OCI-LY7 (cell line): ENCODE results near the gene PVALEF. TPM values are rescaled to one million over a fixed set of nuclear protein-coding genes. Genes with fewer than 3 reads are reported as not detected.

Experiments used
- BruUV-seq: library from RNA; stranded (reverse); fragments of 400-500 nt; replicated peaks from 2 replicates; lab custom pipeline; 2021; lab: Mats Ljungman, UMichigan
- CTCF ChIA-PET: fragments of 300-600 bp; sonication (Branson Sonifier 250); formaldehyde crosslinking; loops from one replicate; lab custom pipeline; 2022; ENCODE audit warnings: antibody characterized with exemption; ENCODE audit not compliant: unreplicated experiment; lab: Charles Lee
- POLR2A ChIA-PET: fragments of 300-600 bp; sonication (Branson Sonifier 250); formaldehyde crosslinking; loops from one replicate; lab custom pipeline; 2022; ENCODE audit warnings: antibody characterized with exemption; lab: Charles Lee
- DNase-seq: peaks from one replicate; pipeline ENCODE4 v3.0.0-alpha.2; 2015; ENCODE audit warnings: low spot score
- H2AFZ ChIP-seq: fragments of 200-600 bp; sonication (generic), shearing (Covaris generic); 2 replicates; pipeline ENCODE4 v1.6.1; 2014; ENCODE audit warnings: mild to moderate bottlenecking, antibody characterized with exemption, low read length, moderate library complexity
- H3K27ac ChIP-seq: fragments of 200-600 bp; sonication (generic); 2 replicates; pipeline ENCODE4 v1.5.1; 2014; ENCODE audit warnings: mixed run types, low read depth, mild to moderate bottlenecking, moderate library complexity, low read length, inconsistent platforms; ENCODE audit not compliant: poor library complexity, severe bottlenecking
- H3K36me3 ChIP-seq: fragments of 200-600 bp; sonication (generic); 2 replicates; pipeline ENCODE4 v1.6.1; 2014; ENCODE audit warnings: mild to moderate bottlenecking, antibody characterized with exemption, low read length, moderate library complexity, mixed read lengths; ENCODE audit not compliant: insufficient read depth
- H3K4me1 ChIP-seq: fragments of 200-600 bp; sonication (generic); 2 replicates; pipeline ENCODE4 v1.5.1; 2014; ENCODE audit warnings: mild to moderate bottlenecking, low read length; ENCODE audit not compliant: insufficient read depth, poor library complexity, severe bottlenecking
- H3K4me2 ChIP-seq: fragments of 200-600 bp; sonication (generic); 2 replicates; pipeline ENCODE4 v1.6.1; 2014; ENCODE audit warnings: mild to moderate bottlenecking, low read length
- H3K4me3 ChIP-seq: fragments of 200-600 bp; sonication (generic); 2 replicates; pipeline ENCODE4 v1.5.1; 2014; ENCODE audit warnings: mild to moderate bottlenecking, low read depth, low read length; ENCODE audit not compliant: poor library complexity, severe bottlenecking
- H3K79me2 ChIP-seq: fragments of 200-600 bp; sonication (generic); 2 replicates; pipeline ENCODE4 v1.6.1; 2016; ENCODE audit warnings: low read depth, mild to moderate bottlenecking, low read length, moderate library complexity, mixed read lengths; ENCODE audit not compliant: insufficient read depth
- H3K9me2 ChIP-seq: fragments of 200-600 bp; sonication (generic); 2 replicates; pipeline ENCODE4 v1.6.1; 2016; ENCODE audit warnings: mild to moderate bottlenecking, low read length, mixed read lengths; ENCODE audit not compliant: insufficient read depth
- H3K9me3 ChIP-seq: fragments of 200-600 bp; sonication (generic); 2 replicates; pipeline ENCODE4 v1.6.1; 2014; ENCODE audit warnings: mild to moderate bottlenecking, mixed run types, low read length, mixed read lengths
- H4K20me1 ChIP-seq: fragments of 200-600 bp; sonication (generic); 2 replicates; pipeline ENCODE4 v1.6.1; 2014; ENCODE audit warnings: mild to moderate bottlenecking, antibody characterized with exemption, low read length, moderate library complexity, mixed read lengths; ENCODE audit not compliant: insufficient read depth
- CTCF ChIP-seq: fragments of 200-600 bp; sonication (generic); conservative IDR thresholded peaks from 2 replicates; pipeline ENCODE4 v1.5.1; 2014; ENCODE audit warnings: mild to moderate bottlenecking, antibody characterized with exemption, low read length, moderate library complexity, mixed read lengths
- EZH2phosphoT487 ChIP-seq: fragments of 200-600 bp; sonication (generic); IDR thresholded peaks from 2 replicates; pipeline ENCODE4 v1.6.1; 2018; ENCODE audit warnings: low read depth, borderline replicate concordance, mild to moderate bottlenecking, mixed run types, antibody characterized with exemption, low read length, moderate library complexity, mixed read lengths
- intact Hi-C: fragments of 100-400 bp; cut with micrococcal nuclease; formaldehyde crosslinking; loops from one replicate; pipeline ENCODE4 v1.10.0; 2022; ENCODE audit not compliant: unreplicated experiment
- microRNA-seq: library from miRNA; unstranded; fragments of <30 nt; microRNA quantifications from one replicate; pipeline ENCODE4 v1.2.0, GENCODE V29; 2022; ENCODE audit warnings: borderline replicate concordance
- small RNA-seq: library from RNA; depleted of rRNA; stranded (forward); fragments of <200 nt; gene quantifications from one replicate; pipeline ENCODE3, GENCODE V24; 2014
- total RNA-seq, 2 experiments: library from RNA; depleted of rRNA in 1 of 2; stranded (reverse); fragments of >200 nt in 1 of 2; shearing (Covaris generic) in 1 of 2; gene quantifications; 2 replicates each; pipeline ENCODE4 v1.2.3, GENCODE V29; 2014 to 2022

The PVALEF gene
- total RNA-seq, 2 experiments from 2014 or later: not detected

DNA sequence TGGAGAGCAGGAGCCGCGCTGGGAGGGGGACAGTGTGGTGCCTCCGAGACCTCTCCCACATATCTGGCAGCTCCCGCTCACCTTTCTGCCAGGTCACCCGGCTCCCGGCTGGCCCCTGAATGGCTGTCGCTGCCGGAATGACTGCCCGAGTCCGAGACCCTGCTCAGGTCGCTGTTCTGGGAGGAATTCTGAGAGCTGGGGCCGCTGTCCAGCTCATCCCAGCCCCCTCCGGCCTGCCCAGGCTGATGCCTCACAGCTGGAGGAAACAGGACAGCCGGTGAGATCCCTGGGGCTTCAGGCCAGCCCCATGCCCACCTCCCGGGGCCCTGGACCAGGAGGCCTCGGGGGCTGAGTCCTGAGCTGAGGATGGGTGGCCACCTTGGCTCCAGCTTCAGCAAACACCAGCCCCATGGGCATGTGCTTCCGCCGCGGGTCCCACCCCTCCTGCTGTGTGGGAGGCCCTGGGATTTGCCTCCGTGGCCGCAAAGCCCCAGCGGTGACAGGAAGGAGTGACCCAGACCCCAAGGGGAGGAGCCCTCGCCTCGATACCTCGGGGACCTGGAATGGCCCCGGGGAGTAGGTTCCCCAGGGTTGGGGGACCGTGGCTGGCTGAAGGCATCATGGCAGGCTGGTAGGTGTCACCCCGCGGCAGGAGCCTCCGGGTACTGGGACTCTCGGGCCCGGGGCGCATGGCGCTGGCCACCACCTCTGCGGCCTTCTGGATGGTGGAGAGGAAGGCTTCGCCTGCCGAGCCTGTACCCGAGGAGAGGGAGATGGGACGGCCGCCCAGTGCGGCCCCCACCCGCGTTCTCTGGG, 66.7 kb downstream of the PVALEF start:
- POLR2A ChIA-PET: no interaction called here
- no peaks in the 10 kb centered on the region for H3K9me2 ChIP-seq
- H3K36me3 ChIP-seq: peaks cover 23% of the 10 kb centered on the region
- H3K4me3 ChIP-seq: no peak overlapping the region
- H4K20me1 ChIP-seq: no peaks in the 10 kb centered on the region
- H3K4me2 ChIP-seq: no peak overlapping the region
- intact Hi-C loops: no loop called here
- no peaks in the 10 kb centered on the region for H3K79me2 ChIP-seq
- TF ChIP-seq EZH2phosphoT487 (no peak), CTCF (no peak)
- no peak overlapping the region for H3K27ac ChIP-seq
- DNase-seq: no peak
- H3K9me3 ChIP-seq: no peaks in the 10 kb centered on the region
- H2AFZ ChIP-seq: no peak overlapping the region
- CTCF ChIA-PET: no interaction called here
- BruUV-seq: no TSS peak
- peaks cover 17% of the 10 kb centered on the region for H3K4me1 ChIP-seq

Small RNA genes lying within 50 kb of the gene (microRNA-seq; reads per million reads assigned to microRNA genes)
- gene MIR1250 (not detected), gene MIR3065 (not detected), gene MIR338 (not detected), gene MIR657 (not detected)

Small RNA genes lying within 50 kb of the gene (small RNA-seq; reads per million reads assigned to genes)
- gene MIR1250 (not detected), gene MIR3065 (not detected), gene MIR657 (not detected)

Other genes with a start within 250 kb of the PVALEF start
- gene CHMP6, start 173.7 kb upstream of the PVALEF start, total RNA-seq (2014; rRNA removed; shearing (Covaris generic)): 7.9 and 10.8 TPM in 2 replicates
- 23.6 and 23.8 TPM in 2 replicates for gene CHMP6, start 173.7 kb upstream of the PVALEF start, total RNA-seq (2022)
- 1.3 and 2.1 TPM in 2 replicates for gene BAIAP2, start 130.4 kb upstream of the PVALEF start, total RNA-seq (2014; rRNA removed; shearing (Covaris generic))
- gene BAIAP2, start 130.4 kb upstream of the PVALEF start, total RNA-seq (2022): 2.1 and 2.3 TPM in 2 replicates
- 0.03 TPM in 1 of 2 replicates, not detected in the other for gene AATK, start 714 bp downstream of the PVALEF start, total RNA-seq (2014; rRNA removed; shearing (Covaris generic))
- not detected in 2 replicates for gene AATK, start 714 bp downstream of the PVALEF start, total RNA-seq (2022)
- 32.9 and 35.0 TPM in 2 replicates for gene CEP131, start 57.5 kb downstream of the PVALEF start, total RNA-seq (2014; rRNA removed; shearing (Covaris generic))
- 36.0 and 38.6 TPM in 2 replicates for gene CEP131, start 57.5 kb downstream of the PVALEF start, total RNA-seq (2022)
- 29.7 and 46.4 TPM in 2 replicates for gene TEPSIN, start 73.5 kb downstream of the PVALEF start, total RNA-seq (2014; rRNA removed; shearing (Covaris generic))
- 75.3 and 78.9 TPM in 2 replicates for gene TEPSIN, start 73.5 kb downstream of the PVALEF start, total RNA-seq (2022)
- 129 and 161 TPM in 2 replicates for gene NDUFAF8, start 73.8 kb downstream of the PVALEF start, total RNA-seq (2014; rRNA removed; shearing (Covaris generic))
- gene NDUFAF8, start 73.8 kb downstream of the PVALEF start, total RNA-seq (2022): 151 and 165 TPM in 2 replicates
- gene SLC38A10, start 129.8 kb downstream of the PVALEF start, total RNA-seq (2014; rRNA removed; shearing (Covaris generic)): 50.5 and 56.0 TPM in 2 replicates
- 147 and 150 TPM in 2 replicates for gene SLC38A10, start 129.8 kb downstream of the PVALEF start, total RNA-seq (2022)
- gene BAHCC1, start 229.9 kb downstream of the PVALEF start, total RNA-seq (2014; rRNA removed; shearing (Covaris generic)): 1.4 and 5.2 TPM in 2 replicates
- gene BAHCC1, start 229.9 kb downstream of the PVALEF start, total RNA-seq (2022): 5.5 and 5.7 TPM in 2 replicates